Lower leg skin (tissue), 3 donors: ENCODE results near the gene CNTN4.

Experiments
- POLR2A ChIP-seq, 2 donors: fragments of 450-650 bp; IDR thresholded peaks; one replicate each; pipeline ENCODE4 v1.6.1; 2016 to 2017; ENCODE audit warnings: antibody characterized with exemption in 2 of 2, mild to moderate bottlenecking in 1 of 2, moderate library complexity in 1 of 2
- TF ChIP-seq, protein P1 (sequence below), 3 donors: fragments of 450-650 bp; IDR thresholded peaks; one replicate each; pipeline ENCODE4 v1.5.1; 2016; ENCODE audit warnings: antibody characterized with exemption in 3 of 3, mild to moderate bottlenecking in 3 of 3, moderate library complexity in 2 of 3

DNA sequence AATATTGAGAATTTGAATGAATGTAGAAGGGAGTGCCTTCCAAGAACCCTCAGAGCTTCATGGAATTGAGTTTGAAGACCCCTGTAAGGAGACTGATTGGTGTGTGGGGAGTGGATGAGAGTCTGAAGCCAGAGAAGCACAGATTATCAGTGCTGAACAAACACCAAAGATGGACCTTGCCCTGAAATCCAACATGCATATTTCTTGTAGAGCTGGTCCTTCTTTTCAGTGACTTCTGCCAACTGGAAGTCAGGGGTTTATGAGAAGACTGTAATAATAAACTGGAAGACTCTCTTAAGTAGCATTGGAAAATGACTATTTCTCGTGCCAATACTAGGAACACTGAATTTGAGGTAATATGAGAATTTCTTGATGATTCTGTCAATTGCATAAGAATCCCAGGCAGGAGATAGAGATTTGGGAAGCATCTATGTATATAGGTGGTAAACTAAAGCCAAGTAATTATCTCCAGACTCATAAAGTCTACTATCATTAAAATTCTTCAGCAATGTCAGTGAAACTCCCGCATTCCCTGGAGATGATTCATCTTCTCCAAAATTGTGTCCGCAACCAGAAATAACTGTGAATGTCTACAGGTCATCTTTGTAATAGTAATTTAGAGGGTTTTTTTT, 797.8 kb downstream of the CNTN4 start:
- TF ChIP-seq, protein P1, sequence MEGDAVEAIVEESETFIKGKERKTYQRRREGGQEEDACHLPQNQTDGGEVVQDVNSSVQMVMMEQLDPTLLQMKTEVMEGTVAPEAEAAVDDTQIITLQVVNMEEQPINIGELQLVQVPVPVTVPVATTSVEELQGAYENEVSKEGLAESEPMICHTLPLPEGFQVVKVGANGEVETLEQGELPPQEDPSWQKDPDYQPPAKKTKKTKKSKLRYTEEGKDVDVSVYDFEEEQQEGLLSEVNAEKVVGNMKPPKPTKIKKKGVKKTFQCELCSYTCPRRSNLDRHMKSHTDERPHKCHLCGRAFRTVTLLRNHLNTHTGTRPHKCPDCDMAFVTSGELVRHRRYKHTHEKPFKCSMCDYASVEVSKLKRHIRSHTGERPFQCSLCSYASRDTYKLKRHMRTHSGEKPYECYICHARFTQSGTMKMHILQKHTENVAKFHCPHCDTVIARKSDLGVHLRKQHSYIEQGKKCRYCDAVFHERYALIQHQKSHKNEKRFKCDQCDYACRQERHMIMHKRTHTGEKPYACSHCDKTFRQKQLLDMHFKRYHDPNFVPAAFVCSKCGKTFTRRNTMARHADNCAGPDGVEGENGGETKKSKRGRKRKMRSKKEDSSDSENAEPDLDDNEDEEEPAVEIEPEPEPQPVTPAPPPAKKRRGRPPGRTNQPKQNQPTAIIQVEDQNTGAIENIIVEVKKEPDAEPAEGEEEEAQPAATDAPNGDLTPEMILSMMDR (IDR thresholded peaks at IDR 0.05), result no peak
- no peak for TF ChIP-seq POLR2A (IDR thresholded peaks at IDR 0.05)
